ENCODE data around the gene TPH1. TPM values are rescaled to one million over a fixed set of nuclear protein-coding genes. Genes with fewer than 3 reads are reported as not detected.
A peak's percentile ranks its signal among the peaks of the same experiment; 100 is the strongest.

Gene TPH1
- total and polyA plus RNA-seq, 4 experiments from 2014 or later = 1.0 to 1.3 TPM; not detected in 2

DNA sequence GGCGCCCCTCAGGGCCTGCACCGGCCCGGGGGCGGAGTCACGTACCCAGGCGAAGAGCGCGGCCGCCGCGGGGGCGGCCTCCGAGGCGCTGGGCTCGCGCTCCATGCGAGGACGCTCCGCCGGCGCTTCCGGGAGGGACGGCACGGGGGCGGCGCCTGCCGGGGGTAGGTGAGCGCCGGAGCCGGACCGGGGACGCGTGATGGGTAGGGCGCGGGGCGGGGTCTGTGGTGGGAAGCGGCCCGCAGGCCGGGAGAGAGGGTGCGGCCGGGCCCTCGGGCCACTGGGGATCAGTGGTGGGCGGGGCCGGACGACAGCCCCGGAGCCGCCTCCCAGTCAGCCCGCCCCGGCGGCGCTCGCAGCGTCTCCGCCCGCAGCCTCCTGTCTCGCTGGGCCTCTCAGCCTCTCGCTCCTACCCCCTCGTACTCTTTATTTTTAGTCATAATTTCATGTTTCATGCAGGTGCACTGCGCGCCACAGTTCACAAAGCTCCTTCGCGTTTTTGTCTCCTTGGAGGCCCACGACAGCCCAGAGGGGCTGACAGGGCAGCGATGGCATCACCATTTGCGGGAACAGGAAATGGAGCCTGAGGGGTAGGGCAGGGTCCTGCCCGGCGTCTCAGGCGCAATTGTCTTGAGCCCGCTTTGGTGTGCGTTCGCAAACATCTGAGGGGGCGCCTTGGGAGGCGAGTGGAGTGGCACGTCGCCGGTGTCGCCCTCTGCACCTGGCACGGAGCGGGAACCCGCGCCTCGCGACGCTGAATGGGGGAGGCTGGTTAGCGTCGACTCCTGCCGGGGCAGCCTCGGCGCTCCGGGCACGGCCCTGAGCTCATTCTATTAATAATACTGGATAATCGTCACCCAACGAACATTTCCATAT is 32.9 kb downstream of the TPH1 start, which contains the start of gene SERGEF:
Gene SERGEF, minus strand, starts transcription at position 142 of the 876 bp plus-strand sequence. Its CDS starts 37 bp downstream, at position 105.
- no peaks in the 10 kb centered on the region for H3K36me3 ChIP-seq (ENCODE audit: insufficient read depth, low read length)
- ChIA-PET CTCF (ENCODE audit: partially characterized antibody) (interaction anchor here (0.5 to 3.2 kb wide), 4 partner anchors 16 to 102 kb away, joined by 3 to 24 read pairs (median 8); partner anchors contain the start of gene SAAL1), POLR2A (ENCODE audit: partially characterized antibody) (interaction anchor here (0.8 to 4.0 kb wide), 20 partner anchors 10 to 1711 kb away, joined by 3 to 29 read pairs (median 4); partner anchors contain the start of genes GTF2H1, HPS5, SAAL1 and TSG101)
- peak within 1 kb of the TSS; percentile 94 to 100 (median 98) for H3K27ac Mint-ChIP-seq
- H3K4me1 Mint-ChIP-seq = peaks cover 18 to 41% (median 26%) of the 10 kb centered on the region in 4 donors
- peak; percentile 91 to 92 (median 91) for DNase-seq
- no peaks in the 10 kb centered on the region for H3K27me3 ChIP-seq (ENCODE audit: insufficient read depth, low read length)
- H3K9me3 Mint-ChIP-seq = peaks cover 0 to 6% (median 0%) of the 10 kb centered on the region in 8 donors
- H3K27me3 Mint-ChIP-seq = no peaks in the 10 kb centered on the region
- H3K27ac ChIP-seq (ENCODE audit: low read depth, low read length) = peak within 1 kb of the TSS; percentile 73
- H3K4me3 Mint-ChIP-seq = peak within 1 kb of the TSS; percentile 93 to 99 (median 96)
- H3K4me3 ChIP-seq (ENCODE audit: low read length in 2 of 2) = peak within 1 kb of the TSS; percentile 72 to 94
- peaks cover 19% of the 10 kb centered on the region for H3K4me1 ChIP-seq (ENCODE audit: insufficient read depth, low read length)
- H3K36me3 Mint-ChIP-seq = peaks cover 0 to 12% of the 10 kb centered on the region in 2 donors
- intact Hi-C loops (cut with micrococcal nuclease) = loop anchor here (1.0 to 10.0 kb wide), 6 partner anchors 93 to 1702 kb away; partner anchors contain the start of genes GTF2H1, HPS5, NAV2 and RPS13
- no peaks in the 10 kb centered on the region for H3K9me3 ChIP-seq (ENCODE audit: control insufficient read depth in 1 of 2, low read length in 2 of 2)

DNA sequence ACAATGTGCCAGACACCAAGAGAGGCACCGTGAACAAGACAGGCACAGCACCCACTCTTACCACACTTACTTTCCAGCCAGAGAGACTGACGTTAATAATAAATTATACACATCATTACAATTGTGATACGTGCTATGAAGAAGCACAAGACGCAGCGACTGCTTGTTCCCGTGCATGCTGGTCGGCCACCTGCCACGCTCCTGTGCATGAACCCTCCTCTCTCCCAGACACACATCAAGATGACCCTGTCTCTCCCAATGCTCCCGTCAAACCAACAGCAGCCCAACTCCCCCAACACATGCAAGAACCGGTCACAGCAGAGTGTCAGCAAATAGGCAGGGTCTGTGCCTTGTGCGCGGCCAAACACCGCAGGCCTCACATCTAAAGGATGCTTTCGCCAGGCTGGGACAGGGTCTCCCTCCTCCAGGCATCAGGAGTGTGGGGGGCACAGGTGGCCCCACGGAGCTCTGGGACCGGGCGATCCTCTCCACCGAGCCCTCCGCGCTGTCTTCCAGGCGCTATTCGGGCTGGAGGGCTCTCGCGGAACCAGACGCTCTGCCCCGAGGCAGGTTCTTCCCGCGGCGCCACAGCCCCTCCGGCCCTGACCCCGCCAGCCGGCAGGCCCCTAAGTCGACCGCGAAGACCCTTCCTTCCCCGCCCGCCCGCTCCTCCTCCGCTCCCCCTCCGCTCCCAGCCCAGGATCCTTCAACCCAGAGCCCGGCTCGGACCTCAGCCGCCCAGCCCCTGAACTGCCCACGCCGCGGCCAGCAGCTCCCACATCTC is 33.8 kb downstream of the TPH1 start:
- peaks cover 19% of the 10 kb centered on the region for H3K4me1 ChIP-seq (ENCODE audit: insufficient read depth, low read length)
- CTCF ChIA-PET (ENCODE audit: partially characterized antibody) = interaction anchor here (1.3 to 3.2 kb wide), 3 partner anchors 24 to 103 kb away, joined by 3 to 24 read pairs (median 12); partner anchors contain the start of gene SAAL1
- Mint-ChIP-seq H3K4me1 (peaks cover 18 to 41% (median 26%) of the 10 kb centered on the region in 4 donors), H3K27ac (peak overlapping the region; percentile 94 to 99 (median 97)), H3K9me3 (peaks cover 0 to 6% (median 0%) of the 10 kb centered on the region in 8 donors), H3K27me3 (no peaks in the 10 kb centered on the region), H3K4me3 (peak overlapping the region; percentile 89 to 98 (median 94)), H3K36me3 (peaks cover 0 to 14% of the 10 kb centered on the region in 2 donors)
- POLR2A ChIA-PET (ENCODE audit: partially characterized antibody) = interaction anchor here (0.8 to 4.0 kb wide), 14 partner anchors 9 to 1711 kb away, joined by 3 to 29 read pairs (median 5); partner anchors contain the start of genes GTF2H1, HPS5, SAAL1 and TSG101
- intact Hi-C loops (cut with micrococcal nuclease) = loop anchor here (2.0 to 10.0 kb wide), 4 partner anchors 310 to 1702 kb away; partner anchors contain the start of genes GTF2H1, HPS5, NAV2 and RPS13
- H3K4me3 ChIP-seq (ENCODE audit: low read length in 2 of 2) = peak overlapping the region in 1 of 2 donors; percentile 94
- peaks cover 2% of the 10 kb centered on the region for H3K36me3 ChIP-seq (ENCODE audit: insufficient read depth, low read length)
- H3K27ac ChIP-seq (ENCODE audit: low read depth, low read length) = peak overlapping the region; percentile 73
- H3K9me3 ChIP-seq (ENCODE audit: control insufficient read depth in 1 of 2, low read length in 2 of 2) = no peaks in the 10 kb centered on the region
- no peaks in the 10 kb centered on the region for H3K27me3 ChIP-seq (ENCODE audit: insufficient read depth, low read length)
- peak; percentile 21 to 49 (median 36) for DNase-seq

- Mint-ChIP-seq H3K36me3 (peaks cover 2 to 16% of the 10 kb centered on the region in 2 donors), H3K9me3 (peaks cover 0 to 6% (median 0%) of the 10 kb centered on the region in 8 donors), H3K27me3 (no peaks in the 10 kb centered on the region), H3K27ac (peak overlapping the region; percentile 94 to 99 (median 97)), H3K4me3 (peak overlapping the region; percentile 89 to 98 (median 94)), H3K4me1 (peaks cover 18 to 41% (median 26%) of the 10 kb centered on the region in 4 donors)
- Histone ChIP-seq H3K27ac (ENCODE audit: low read depth, low read length) (peak overlapping the region; percentile 73), H3K4me3 (ENCODE audit: low read length in 2 of 2) (peak overlapping the region in 1 of 2 donors; percentile 94), H3K36me3 (ENCODE audit: insufficient read depth, low read length) (peaks cover 6% of the 10 kb centered on the region), H3K27me3 (ENCODE audit: insufficient read depth, low read length) (no peaks in the 10 kb centered on the region), H3K9me3 (ENCODE audit: control insufficient read depth in 1 of 2, low read length in 2 of 2) (no peaks in the 10 kb centered on the region), H3K4me1 (ENCODE audit: insufficient read depth, low read length) (peaks cover 19% of the 10 kb centered on the region)
- POLR2A ChIA-PET (ENCODE audit: partially characterized antibody) = interaction anchor here (1.6 to 4.0 kb wide), 3 partner anchors 11 to 311 kb away, joined by 3 to 29 read pairs (median 6); partner anchors contain the start of genes GTF2H1, HPS5 and SAAL1
- CTCF ChIA-PET (ENCODE audit: partially characterized antibody) = no interaction called here
- intact Hi-C loops (cut with micrococcal nuclease) = loop anchor here (2.0 to 10.0 kb wide), 4 partner anchors 311 to 1703 kb away; partner anchors contain the start of genes GTF2H1, HPS5, NAV2 and RPS13
- no peak for DNase-seq
Observed at GRCh38 chr11:18011633-18012032, 34.4 kb downstream of the TPH1 start.

GRCh38 chr11:18010977-18011586 is 35.0 kb downstream of the TPH1 start:
- intact Hi-C loops (cut with micrococcal nuclease) = loop anchor here (5.0 to 10.0 kb wide), 2 partner anchors 934 to 1704 kb away; partner anchors contain the start of genes NAV2 and RPS13
- Mint-ChIP-seq H3K9me3 (peaks cover 0 to 6% (median 0%) of the 10 kb centered on the region in 8 donors), H3K4me3 (peak overlapping the region in 7 of 8 donors; percentile 7 to 98 (median 45))

DNA sequence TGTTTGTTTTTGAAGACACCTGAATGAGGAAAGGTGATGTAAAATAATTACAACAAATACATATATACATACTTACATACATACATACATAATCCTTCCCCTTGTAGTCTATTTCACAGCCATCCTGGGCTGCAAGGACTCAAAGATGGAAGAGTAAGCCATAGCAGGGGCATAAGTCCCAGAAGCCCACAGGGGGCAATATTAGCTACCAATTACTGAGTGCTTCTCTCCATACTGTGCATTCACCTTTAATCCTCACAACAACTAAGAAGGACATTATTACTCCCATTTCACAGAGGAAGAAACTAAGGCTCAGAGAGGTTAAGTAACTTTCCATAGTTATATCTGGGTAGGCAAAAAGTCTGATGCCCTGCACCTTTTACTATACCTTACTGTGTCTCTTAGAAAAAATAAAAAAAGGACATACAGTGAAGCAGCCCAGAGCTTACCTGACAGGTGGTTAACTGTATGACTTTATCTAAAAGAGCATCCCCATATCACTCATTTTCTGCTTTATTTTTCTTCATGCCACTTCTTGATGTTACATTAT is 35.9 kb downstream of the TPH1 start:
- peak in 4 of 5 donors; percentile 8 to 26 (median 18) for DNase-seq
- Mint-ChIP-seq H3K4me3 (peak overlapping the region in 2 of 8 donors; percentile 7 to 39), H3K4me1 (peaks cover 19 to 41% (median 26%) of the 10 kb centered on the region in 4 donors), H3K27me3 (no peaks in the 10 kb centered on the region), H3K9me3 (peaks cover 0 to 6% (median 0%) of the 10 kb centered on the region in 8 donors), H3K27ac (peak overlapping the region; percentile 0 to 97 (median 88)), H3K36me3 (peaks cover 12 to 29% of the 10 kb centered on the region in 2 donors)
- ChIA-PET CTCF (ENCODE audit: partially characterized antibody) (interaction anchor here (0.7 to 2.4 kb wide), 5 partner anchors 33 to 105 kb away, joined by 3 to 19 read pairs (median 3); partner anchors contain the start of gene SAAL1), POLR2A (ENCODE audit: partially characterized antibody) (interaction anchor here (1.4 kb wide), 1 partner anchor 96 kb away, joined by 7 read pairs; the partner anchor contains the start of gene SAAL1)
- no peaks in the 10 kb centered on the region for H3K27me3 ChIP-seq (ENCODE audit: insufficient read depth, low read length)
- H3K4me3 ChIP-seq (ENCODE audit: low read length in 2 of 2) = no peak overlapping the region
- peaks cover 8% of the 10 kb centered on the region for H3K36me3 ChIP-seq (ENCODE audit: insufficient read depth, low read length)
- no peaks in the 10 kb centered on the region for H3K9me3 ChIP-seq (ENCODE audit: control insufficient read depth in 1 of 2, low read length in 2 of 2)
- peak overlapping the region; percentile 25 for H3K27ac ChIP-seq (ENCODE audit: low read depth, low read length)
- peaks cover 19% of the 10 kb centered on the region for H3K4me1 ChIP-seq (ENCODE audit: insufficient read depth, low read length)
- intact Hi-C loops (cut with micrococcal nuclease) = loop anchor here (5.0 to 10.0 kb wide), 2 partner anchors 933 to 1705 kb away; partner anchors contain the start of genes NAV2 and RPS13

More at GRCh38 chr11:18010977-18011586, 35.0 kb downstream of the TPH1 start:
- Mint-ChIP-seq H3K27me3 (no peaks in the 10 kb centered on the region), H3K27ac (peak overlapping the region; percentile 55 to 99 (median 94)), H3K36me3 (peaks cover 6 to 20% of the 10 kb centered on the region in 2 donors), H3K4me1 (peaks cover 19 to 41% (median 26%) of the 10 kb centered on the region in 4 donors)
- H3K4me1 ChIP-seq (ENCODE audit: insufficient read depth, low read length) = peaks cover 19% of the 10 kb centered on the region
- peak overlapping the region; percentile 25 for H3K27ac ChIP-seq (ENCODE audit: low read depth, low read length)
- H3K4me3 ChIP-seq (ENCODE audit: low read length in 2 of 2) = no peak overlapping the region
- H3K9me3 ChIP-seq (ENCODE audit: control insufficient read depth in 1 of 2, low read length in 2 of 2) = no peaks in the 10 kb centered on the region
- POLR2A ChIA-PET (ENCODE audit: partially characterized antibody) = interaction anchor here (4.0 kb wide), 1 partner anchor 95 kb away, joined by 29 read pairs; the partner anchor contains the start of gene SAAL1
- H3K27me3 ChIP-seq (ENCODE audit: insufficient read depth, low read length) = no peaks in the 10 kb centered on the region
- peaks cover 8% of the 10 kb centered on the region for H3K36me3 ChIP-seq (ENCODE audit: insufficient read depth, low read length)
- CTCF ChIA-PET (ENCODE audit: partially characterized antibody) = interaction anchor here (2.4 kb wide), 1 partner anchor 96 kb away, joined by 19 read pairs; the partner anchor contains the start of gene SAAL1
- peak in 4 of 5 donors; percentile 6 to 22 (median 13) for DNase-seq

Measured in CD4-positive, alpha-beta memory T cell (primary cell).